Esophagus muscularis mucosa (tissue), 4 donors: ENCODE measurements around the gene SIGLEC15.

ENCODE experiments used
- CTCF ChIP-seq, 3 experiments: fragments of 200-600 bp in 2 of 3; fragments of 450-650 bp in 1 of 3; sonication (generic) in 2 of 3; IDR thresholded peaks; one replicate each; pipeline ENCODE4 v1.5.1; 2017 to 2019; ENCODE audit warnings: antibody characterized with exemption in 3 of 3, mild to moderate bottlenecking in 2 of 3, moderate library complexity in 1 of 3
- EP300 ChIP-seq: sonication (generic); formaldehyde crosslinking; IDR thresholded peaks from one replicate; pipeline ENCODE4 v1.6.1; 2017; ENCODE audit warnings: antibody characterized with exemption
- POLR2A ChIP-seq: fragments of 450-650 bp; IDR thresholded peaks from one replicate; pipeline ENCODE4 v1.6.1; 2017; ENCODE audit warnings: antibody characterized with exemption, moderate library complexity, mild to moderate bottlenecking, low read depth
- POLR2AphosphoS5 ChIP-seq, 2 donors: sonication (generic); formaldehyde crosslinking; IDR thresholded peaks; one replicate each; pipeline ENCODE4 v1.6.1; 2017; ENCODE audit warnings: antibody characterized with exemption in 2 of 2

DNA sequence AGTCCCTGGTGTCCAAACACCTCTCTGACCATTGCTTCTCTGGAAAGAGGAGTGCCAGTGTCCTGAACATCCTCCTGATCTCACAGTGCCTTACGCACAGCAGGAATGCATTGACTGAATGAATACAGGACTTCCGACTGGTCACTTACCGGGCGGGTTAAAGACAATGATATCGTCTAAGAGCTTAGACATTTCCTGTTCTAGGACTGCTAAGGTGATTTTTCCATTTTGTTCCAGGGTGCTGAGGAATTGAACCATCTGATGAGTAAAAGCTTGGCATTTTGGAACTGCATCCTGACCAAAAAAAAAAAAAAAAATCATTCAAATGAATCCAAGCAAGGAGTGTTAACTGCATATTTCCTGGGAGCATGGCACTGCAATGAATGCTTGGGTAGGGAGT, 40.0 kb downstream of the SIGLEC15 start:
- TF ChIP-seq CTCF (IDR thresholded peaks at IDR 0.05) (no peak), POLR2AphosphoS5 (IDR thresholded peaks at IDR 0.05) (no peak), EP300 (no peak), POLR2A (no peak)
